Keratinocyte (primary cell): Measurements from ENCODE around the gene SCGB2A2.

ENCODE experiments used
- EZH2 ChIP-seq: IDR thresholded peaks from one replicate; pipeline ENCODE4 v1.6.1; 2012; ENCODE audit warnings: inconsistent platforms, mild to moderate bottlenecking, low read length, moderate library complexity
- TF ChIP-seq, protein P1 (sequence below), 3 experiments: IDR thresholded peaks in 1 of 3; conservative IDR thresholded peaks in 1 of 3; optimal IDR thresholded peaks in 1 of 3; 2 replicates in 2 of 3; 3 replicates in 1 of 3; pipeline versions ENCODE3 to v1.5.1; 2011; ENCODE audit warnings: low read length in 3 of 3, mild to moderate bottlenecking in 3 of 3, moderate library complexity in 2 of 3, control low read depth in 1 of 3, inconsistent platforms in 1 of 3; ENCODE audit not compliant: insufficient read depth in 2 of 3; ENCODE audit errors: extremely low read depth in 1 of 3

DNA sequence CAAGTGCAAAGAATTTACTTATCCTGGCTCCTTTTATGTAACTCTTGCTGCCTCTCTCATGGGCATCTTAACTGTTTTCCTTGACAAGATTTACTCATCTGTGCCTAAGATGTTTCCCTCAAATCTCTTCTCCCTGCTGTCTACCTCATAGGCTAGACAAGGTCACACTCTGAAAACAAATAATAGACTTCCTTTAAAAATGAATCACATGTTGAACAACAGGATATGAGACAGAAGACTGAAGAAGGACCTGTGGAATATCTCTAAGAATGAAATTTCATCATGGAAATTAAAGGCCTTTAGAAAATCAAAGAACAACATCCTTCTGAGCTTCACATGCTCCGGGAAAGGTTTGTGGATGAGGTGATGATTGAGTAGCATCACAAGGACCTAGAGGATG is 6.0 kb upstream of the SCGB2A2 start:
- TF ChIP-seq, protein P1, sequence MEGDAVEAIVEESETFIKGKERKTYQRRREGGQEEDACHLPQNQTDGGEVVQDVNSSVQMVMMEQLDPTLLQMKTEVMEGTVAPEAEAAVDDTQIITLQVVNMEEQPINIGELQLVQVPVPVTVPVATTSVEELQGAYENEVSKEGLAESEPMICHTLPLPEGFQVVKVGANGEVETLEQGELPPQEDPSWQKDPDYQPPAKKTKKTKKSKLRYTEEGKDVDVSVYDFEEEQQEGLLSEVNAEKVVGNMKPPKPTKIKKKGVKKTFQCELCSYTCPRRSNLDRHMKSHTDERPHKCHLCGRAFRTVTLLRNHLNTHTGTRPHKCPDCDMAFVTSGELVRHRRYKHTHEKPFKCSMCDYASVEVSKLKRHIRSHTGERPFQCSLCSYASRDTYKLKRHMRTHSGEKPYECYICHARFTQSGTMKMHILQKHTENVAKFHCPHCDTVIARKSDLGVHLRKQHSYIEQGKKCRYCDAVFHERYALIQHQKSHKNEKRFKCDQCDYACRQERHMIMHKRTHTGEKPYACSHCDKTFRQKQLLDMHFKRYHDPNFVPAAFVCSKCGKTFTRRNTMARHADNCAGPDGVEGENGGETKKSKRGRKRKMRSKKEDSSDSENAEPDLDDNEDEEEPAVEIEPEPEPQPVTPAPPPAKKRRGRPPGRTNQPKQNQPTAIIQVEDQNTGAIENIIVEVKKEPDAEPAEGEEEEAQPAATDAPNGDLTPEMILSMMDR (optimal IDR thresholded peaks at IDR 0.05 in 1 of 3, IDR thresholded peaks at IDR 0.05 in 1 of 3, conservative IDR thresholded peaks at IDR 0.05 in 1 of 3; ENCODE audit: extremely low read depth in 1 of 3, insufficient read depth in 2 of 3, low read length in 3 of 3) = no peak
- no peak for TF ChIP-seq EZH2
